ENCODE results near the gene ADAMTS3.
"Not testable (repeated sequence)": the region's sequence is repeated elsewhere in the genome, so short reads cannot be mapped to it uniquely, and the experiment has no call there.

ADAMTS3 gene

GRCh38 chr4:72553540-72554337 is 15.3 kb downstream of the ADAMTS3 start:
- no peak overlapping the region for H3K4me3 ChIP-seq (ENCODE audit: low read depth, low read length)
- TF ChIP-seq, protein P1, sequence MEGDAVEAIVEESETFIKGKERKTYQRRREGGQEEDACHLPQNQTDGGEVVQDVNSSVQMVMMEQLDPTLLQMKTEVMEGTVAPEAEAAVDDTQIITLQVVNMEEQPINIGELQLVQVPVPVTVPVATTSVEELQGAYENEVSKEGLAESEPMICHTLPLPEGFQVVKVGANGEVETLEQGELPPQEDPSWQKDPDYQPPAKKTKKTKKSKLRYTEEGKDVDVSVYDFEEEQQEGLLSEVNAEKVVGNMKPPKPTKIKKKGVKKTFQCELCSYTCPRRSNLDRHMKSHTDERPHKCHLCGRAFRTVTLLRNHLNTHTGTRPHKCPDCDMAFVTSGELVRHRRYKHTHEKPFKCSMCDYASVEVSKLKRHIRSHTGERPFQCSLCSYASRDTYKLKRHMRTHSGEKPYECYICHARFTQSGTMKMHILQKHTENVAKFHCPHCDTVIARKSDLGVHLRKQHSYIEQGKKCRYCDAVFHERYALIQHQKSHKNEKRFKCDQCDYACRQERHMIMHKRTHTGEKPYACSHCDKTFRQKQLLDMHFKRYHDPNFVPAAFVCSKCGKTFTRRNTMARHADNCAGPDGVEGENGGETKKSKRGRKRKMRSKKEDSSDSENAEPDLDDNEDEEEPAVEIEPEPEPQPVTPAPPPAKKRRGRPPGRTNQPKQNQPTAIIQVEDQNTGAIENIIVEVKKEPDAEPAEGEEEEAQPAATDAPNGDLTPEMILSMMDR (IDR thresholded peaks at IDR 0.05; ENCODE audit: borderline replicate concordance, insufficient read depth, low read depth, low read length): no peak

GRCh38 chr4:72552447-72552846 is 16.6 kb downstream of the ADAMTS3 start:
- TF ChIP-seq, protein P1 (IDR thresholded peaks at IDR 0.05; ENCODE audit: borderline replicate concordance, insufficient read depth, low read depth, low read length): no peak
- no peak overlapping the region for H3K4me3 ChIP-seq (ENCODE audit: low read depth, low read length)

- H3K4me3 ChIP-seq (ENCODE audit: low read depth, low read length): no peak overlapping the region
- TF ChIP-seq, protein P1 (IDR thresholded peaks at IDR 0.05; ENCODE audit: borderline replicate concordance, insufficient read depth, low read depth, low read length): no peak
These were observed 22.6 kb downstream of the ADAMTS3 start for GRCh38 chr4:72546456-72546855.

GRCh38 chr4:72540694-72541093 is 28.3 kb downstream of the ADAMTS3 start:
- H3K4me3 ChIP-seq (ENCODE audit: low read depth, low read length): not testable (repeated sequence)

- no peak overlapping the region for H3K4me3 ChIP-seq (ENCODE audit: low read depth, low read length)
- TF ChIP-seq, protein P1 (IDR thresholded peaks at IDR 0.05; ENCODE audit: borderline replicate concordance, insufficient read depth, low read depth, low read length): no peak
These were observed 31.0 kb downstream of the ADAMTS3 start for GRCh38 chr4:72538006-72538405.

DNA sequence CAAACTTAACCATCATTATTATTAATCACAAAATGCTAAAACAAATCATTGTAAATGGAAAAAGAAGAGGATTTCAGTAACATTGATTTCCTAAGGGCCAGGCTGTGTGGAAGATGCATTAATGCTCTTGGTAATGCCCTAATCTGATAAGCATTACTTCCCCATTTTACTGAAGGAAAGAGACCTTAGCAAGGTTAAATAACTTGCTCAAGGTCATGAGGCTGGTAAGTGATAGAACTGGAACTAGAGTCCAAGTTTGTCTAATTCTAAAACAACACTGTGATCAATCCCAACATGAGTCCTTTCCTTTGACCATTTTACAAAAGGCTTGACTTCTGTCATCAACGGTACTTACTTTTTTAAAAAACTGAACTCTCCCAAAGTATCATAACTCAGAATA is 32.6 kb downstream of the ADAMTS3 start:
- TF ChIP-seq, protein P1 (IDR thresholded peaks at IDR 0.05; ENCODE audit: borderline replicate concordance, insufficient read depth, low read depth, low read length): no peak
- no peak overlapping the region for H3K4me3 ChIP-seq (ENCODE audit: low read depth, low read length)

- H3K4me3 ChIP-seq (ENCODE audit: low read depth, low read length): no peak overlapping the region
These were observed 37.2 kb downstream of the ADAMTS3 start for GRCh38 chr4:72531768-72532290.

More at GRCh38 chr4:72531768-72532290, 37.2 kb downstream of the ADAMTS3 start:
- TF ChIP-seq, protein P1 (IDR thresholded peaks at IDR 0.05; ENCODE audit: borderline replicate concordance, insufficient read depth, low read depth, low read length): no peak
